NCI-H1930 (cell line): Measurements from ENCODE around the gene MICU2.
"Not testable (repeated sequence)": the region's sequence is repeated elsewhere in the genome, so short reads cannot be mapped to it uniquely, and the experiment has no call there.

Experiments
- DNase-seq, 2 experiments: peaks; one replicate each; lab custom pipeline; 2025; lab: John Stamatoyannopoulos, UW

The MICU2 gene

DNA sequence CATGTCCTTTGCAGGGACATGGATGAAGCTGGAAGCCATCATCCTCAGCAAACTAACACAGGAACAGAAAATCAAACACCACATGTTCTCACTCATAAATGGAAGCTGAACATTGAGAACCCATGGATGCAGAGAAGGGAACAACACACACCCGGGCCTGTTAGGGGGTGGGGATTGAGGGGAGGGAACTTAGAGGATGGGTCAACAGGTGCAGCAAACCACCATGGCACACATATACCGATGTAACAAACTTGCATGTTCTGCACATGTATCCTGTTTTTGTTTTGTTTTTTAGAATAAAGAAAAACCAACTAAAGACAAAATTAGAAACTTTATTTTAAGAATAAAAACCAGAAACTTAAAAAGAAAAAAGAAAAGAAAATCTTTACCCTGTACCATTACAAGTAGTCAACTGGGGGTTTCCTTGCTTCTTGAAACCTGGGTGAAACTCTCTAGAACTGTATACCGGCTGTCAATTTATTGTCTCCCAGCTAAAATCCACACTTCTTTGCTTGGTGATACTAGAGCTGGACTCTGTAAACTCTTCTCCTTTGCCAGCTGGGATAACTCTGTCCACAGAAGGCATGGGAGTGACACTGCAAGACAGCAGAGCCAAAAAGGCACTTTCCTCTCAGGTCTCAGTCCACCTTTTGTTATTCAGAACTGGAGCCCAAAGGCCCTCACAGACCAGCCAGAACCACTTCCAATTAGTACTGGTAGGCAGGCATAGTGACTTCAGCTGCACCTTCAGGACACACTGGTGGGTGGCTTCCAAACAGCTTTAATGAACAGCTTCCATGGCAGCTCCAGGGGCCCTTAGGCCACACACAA lies 9.0 kb downstream of the MICU2 start:
- no peak for DNase-seq

DNA sequence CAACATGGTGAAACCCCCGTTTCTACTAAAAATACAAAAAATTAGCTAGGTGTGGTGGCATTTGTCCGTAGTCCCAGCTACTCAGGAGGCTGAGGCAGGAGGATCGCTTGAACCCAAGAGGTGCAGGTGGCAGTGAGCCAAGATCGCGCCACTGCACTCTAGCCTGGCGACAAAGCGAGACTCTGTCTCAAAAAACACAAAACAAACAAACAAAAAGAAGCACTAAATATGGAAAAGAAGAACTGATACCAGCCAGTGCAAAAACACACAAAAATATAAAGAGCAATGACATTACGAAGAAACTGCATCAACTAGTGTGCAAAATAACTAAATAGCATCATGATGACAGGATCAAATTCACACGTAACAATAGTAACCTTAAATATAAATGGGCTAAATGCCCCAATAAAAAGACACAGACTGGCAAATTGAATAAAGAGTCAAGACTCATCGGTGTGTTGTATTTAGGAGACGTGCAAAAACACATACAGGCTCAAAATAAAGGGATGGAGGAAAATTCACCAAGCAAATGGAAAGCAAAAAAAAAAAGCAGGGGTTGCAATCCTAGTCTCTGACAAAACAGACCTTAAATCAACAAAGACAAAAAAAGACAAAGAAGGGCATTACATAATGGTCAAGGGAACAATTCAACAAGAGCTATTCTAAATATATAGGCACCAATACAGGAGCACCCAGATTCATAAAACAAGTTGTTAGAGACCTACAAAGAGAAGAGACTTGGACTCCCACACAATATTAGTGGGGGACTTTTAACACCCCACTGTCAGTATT lies 13.1 kb downstream of the MICU2 start:
- DNase-seq, result not testable (repeated sequence)

DNA sequence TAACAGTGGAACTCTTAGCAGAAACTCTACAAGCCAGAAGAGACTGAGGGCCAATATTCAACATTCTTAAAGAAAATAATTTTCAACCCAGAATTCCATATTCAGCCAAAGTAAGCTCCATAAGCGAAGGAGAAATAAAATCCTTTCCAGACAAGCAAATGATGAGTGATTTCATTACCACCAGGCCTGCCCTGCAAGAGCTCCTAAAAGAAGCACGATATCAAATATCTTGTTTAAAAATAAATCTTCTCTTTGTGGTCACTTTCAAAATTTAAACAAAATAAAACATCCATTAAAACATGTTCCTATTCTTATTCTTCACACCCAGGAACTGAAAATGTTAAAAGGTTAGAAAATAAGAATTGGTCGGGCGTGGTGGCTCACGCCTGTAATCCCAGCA lies 13.7 kb downstream of the MICU2 start:
- DNase-seq, result no peak

DNA sequence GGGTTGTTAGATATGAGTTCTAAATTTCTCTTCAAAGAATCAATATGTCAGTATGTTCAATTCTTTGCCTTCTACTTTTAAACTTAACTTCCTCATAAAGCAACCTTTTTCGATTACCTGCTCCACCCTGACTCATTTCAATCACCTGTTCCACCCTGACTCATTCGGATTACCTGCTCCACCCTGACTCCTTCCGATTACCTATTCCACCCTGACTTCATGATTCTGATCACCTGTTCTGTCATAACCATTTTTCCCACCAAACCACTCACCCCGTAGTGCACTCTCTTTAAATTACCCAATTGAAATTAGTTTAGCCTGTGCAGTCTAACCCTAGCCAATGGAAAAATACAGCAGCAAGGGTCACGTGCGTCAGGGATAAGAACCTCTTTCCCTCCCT lies 14.5 kb downstream of the MICU2 start:
- DNase-seq, result not testable (repeated sequence)

DNA sequence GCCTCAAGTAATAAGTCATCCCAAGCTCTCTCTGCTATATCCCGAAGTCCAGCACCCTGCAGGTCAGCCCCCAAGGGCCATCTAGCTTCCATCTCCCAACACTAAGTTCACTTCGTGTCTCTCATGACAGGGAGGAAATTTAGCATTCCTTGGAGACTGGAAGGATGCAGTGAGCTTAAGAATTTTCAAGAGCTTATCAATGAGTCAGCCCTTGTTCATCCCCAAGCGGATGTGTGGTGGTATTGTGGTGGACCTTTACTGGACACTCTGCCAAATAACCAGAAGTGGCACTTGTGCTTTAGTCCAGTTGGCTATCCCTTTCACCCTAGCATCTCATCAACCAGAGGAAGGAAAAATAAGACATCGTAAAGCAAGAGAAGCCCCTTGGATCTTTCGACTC lies 15.6 kb downstream of the MICU2 start:
- DNase-seq, result not testable (repeated sequence)

DNA sequence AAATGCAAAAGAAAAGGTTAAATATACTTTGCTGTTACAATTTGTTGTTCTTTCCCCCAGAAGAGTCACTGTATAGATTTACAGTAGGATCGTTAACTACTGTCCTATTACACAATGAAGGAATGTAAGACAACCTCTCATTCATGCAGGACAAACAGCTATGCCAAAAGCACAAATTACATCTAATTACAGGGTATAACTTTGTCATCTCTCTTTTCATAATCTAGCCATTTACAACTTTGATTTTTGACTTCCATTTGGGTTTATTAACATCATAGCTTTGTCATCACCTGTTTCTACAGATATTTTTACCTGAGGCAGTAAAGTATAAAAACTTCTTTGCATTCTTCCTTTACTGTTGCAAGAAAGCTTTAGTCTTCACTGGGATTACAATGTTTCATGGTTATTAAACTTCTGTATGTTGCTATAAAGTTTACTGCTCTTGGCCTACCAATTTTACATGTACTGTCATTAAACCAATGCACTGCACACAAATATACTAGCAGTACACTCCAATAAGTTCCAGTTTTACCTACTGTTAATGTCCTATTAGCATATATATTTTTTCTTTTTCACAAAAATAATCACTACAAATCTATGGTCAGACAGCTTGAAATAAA lies 18.9 kb downstream of the MICU2 start:
- DNase-seq, result no peak

DNA sequence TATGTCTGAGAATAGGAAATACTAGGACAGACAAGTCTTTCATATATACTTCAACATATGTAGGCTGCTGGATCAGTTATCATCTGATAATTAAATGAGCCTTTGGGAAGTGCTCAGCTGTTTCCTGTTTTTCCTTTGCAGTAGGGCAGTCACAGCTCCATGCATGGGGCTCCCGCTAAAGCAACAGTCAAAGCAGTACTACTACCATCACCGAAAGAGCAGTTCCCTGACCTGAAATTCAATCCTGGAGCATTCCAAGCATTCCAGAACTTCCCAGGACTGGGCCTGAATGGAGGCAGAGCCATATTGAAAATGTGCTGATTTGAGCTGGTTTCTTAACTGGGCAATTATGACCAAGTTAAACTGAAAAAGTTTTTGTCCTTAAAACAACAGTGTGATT lies 20.5 kb downstream of the MICU2 start:
- no peak for DNase-seq

DNA sequence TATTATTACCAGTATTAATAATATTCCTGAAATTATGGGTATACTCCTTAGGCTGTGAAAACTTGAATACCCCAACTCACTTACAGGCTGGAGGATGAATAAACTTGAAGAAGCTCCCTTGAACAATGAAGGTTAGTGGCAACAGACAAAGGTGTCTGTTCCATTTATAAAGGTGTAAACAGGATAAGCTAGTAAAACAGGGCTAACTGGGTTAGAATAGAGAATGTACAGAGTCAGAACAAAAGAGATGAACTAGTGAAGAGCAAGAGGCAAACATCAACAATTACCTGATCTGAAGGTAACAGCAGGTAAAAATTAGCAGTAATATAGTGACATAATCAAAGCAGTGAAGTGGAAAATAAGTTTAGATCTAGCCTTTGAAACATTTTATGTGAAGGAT lies 23.2 kb downstream of the MICU2 start:
- no peak for DNase-seq

DNA sequence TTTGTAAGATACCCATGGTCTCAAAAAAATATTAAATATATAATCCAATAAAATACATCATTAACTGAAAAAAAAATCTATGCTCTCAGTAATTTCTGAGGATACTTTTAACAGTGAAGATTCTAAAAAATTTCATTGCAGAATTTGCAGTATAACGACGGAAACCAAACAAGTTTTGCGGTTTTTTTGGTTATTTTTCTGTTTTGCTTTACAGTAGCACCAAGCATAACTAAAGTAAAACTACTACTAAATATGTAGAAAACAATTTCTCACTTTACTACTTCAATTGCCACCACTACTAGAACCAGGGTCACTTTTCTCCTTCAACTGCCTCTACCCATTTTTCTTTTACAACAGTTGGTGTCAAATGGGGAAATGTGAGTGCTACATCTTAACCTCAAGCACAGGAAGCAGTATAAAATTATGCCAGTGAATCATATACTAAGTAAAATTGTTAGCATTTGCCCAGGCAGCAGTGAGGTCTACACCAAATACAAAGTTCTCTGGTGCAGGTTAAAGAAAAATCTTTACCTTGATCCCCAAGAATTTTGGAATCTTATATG lies 24.1 kb downstream of the MICU2 start:
- DNase-seq, result no peak

DNA sequence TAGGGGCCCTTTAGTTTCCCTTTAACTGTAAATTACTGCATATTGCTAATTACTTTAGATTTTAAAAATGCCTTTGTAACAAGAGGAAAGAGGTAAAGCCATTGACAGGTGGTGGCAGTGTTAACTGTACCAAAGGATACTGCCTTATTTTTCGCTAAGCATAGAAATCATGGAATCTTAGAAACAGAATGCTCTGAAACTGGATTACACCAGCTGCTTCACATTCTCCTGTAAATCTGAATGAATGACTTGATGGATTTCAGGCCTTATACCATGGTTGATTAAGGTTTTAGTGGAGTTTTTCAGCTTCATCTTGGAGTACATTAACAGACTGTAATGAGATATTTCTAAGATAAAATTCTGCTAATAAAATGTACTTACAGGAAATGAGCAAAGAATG lies 25.2 kb downstream of the MICU2 start:
- no peak for DNase-seq

DNA sequence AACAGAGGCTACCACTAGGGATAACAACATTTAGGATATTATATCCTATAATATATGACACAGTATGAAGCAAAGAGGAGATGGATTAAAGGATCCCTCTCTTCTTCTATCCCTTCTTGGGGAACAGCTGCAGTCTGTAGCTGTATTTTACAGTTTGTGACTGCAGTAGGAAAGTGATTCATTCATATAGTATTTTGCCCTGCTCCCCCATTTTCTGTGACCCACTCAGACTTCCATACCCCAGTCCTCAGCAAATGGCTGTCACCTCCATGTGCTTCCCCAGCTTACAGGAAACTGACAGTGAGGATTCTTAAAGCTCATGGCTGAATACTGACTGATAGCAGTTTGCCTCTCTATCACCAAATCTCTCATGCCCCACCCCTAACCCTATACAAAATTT lies 27.5 kb downstream of the MICU2 start:
- no peak for DNase-seq

DNA sequence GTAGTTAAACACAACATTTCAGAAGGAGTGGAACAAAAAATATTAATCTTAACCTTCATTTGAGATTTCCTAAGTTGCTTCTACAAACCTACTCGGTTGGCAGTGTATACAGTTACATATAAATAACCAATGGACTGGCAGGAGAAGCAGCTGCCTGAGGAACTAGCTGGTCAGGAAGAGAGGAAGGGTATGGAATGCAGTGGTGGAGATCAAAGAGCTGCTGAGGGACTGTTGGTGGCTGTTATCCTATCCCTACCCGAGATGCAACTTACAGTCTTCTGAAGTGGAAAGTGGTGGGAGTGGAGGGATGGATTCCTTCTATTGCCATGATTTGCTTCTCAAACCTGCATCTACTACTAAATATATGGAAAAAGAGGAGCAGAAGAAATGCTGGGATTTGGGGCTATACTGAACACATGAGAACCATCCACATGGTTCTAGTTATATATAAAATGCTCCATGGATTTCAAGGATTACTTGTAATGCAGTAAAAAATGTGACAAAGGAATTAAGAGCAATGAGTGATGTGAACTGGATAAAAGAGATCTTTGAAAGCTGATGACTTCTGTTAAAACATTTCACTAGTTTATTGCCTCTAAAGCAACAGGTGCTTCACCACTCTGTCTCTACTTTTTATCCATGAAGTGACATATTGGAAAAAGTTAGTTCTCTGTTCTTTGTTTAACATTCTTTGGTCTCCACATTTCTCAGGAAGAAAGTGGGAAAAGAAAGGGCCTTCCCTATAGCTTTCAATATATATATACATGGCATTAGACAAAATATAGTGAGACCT lies 29.9 kb downstream of the MICU2 start:
- DNase-seq, result no peak

DNA sequence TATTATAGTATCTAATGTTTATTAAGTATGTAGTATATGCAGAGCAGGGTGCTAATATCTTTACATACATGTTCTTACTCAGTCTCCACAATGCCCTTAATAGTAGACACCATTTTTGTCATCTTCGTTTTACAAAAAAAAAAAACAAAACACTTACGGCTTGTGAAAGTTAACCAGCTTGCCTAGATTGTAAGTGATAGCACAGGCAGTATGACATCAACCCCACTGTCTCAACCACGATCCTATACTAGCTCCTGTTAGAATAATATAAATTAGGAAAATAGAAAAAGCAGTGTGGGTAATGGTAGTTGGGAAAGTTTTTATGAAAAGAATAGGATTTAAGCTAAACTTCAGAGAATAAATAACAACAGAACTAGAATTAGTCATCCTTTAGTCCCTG lies 34.3 kb downstream of the MICU2 start:
- no peak for DNase-seq

DNA sequence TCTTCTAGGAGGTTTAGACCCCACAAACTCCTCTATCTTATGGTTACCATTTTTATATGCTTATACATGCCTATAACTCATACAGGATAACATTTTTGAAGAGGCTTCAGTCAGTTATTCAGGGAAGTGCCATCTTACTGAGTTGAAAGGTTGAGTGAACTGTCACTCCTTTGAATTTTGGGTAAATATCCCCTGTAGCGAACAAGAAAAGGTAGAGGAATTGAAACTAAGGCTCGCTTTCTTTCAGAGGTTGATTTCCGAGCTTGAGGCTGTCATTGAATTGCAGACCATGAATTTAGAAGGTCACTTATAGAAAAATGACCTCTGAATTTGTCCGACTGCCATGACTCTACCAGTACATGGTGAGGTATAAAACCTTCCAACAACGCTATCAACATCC lies 35.1 kb downstream of the MICU2 start:
- DNase-seq, result no peak

DNA sequence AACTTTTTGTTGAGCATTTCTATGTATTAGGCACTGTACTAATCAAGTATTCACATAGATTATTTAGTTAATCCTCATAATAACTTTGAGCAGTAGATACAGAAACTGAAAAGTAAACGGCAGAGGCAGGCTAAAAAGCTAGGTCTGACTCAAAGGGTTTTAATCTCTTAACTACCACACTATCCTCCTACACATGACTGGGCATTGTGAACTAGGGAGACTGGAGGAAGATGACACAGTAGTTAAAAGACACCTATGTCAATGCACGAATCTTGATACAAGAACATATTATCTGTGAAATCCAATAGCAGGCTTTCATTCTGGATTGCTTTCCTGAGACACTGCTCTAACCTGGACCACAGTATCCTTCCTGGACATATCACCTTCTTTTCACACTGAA lies 36.3 kb downstream of the MICU2 start:
- DNase-seq, result no peak

DNA sequence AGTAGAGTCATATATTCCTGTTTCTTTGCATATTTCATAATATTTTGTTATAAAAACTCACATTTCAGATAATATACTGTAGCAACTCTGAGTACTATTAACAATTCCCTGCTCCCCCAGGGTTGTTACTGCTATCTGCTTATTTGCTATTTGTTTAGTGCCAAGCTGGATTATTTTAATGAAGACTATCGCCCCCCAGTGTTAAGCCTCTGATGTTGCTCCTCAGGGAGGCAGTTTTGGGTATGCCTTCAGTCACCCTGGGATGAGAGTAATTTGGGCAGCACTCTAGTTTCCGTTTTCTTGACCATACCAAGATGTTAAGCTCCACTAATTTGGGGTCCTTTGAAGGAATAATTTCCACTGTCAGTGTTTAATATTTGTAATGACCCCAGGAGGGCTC lies 46.0 kb downstream of the MICU2 start:
- no peak for DNase-seq

DNA sequence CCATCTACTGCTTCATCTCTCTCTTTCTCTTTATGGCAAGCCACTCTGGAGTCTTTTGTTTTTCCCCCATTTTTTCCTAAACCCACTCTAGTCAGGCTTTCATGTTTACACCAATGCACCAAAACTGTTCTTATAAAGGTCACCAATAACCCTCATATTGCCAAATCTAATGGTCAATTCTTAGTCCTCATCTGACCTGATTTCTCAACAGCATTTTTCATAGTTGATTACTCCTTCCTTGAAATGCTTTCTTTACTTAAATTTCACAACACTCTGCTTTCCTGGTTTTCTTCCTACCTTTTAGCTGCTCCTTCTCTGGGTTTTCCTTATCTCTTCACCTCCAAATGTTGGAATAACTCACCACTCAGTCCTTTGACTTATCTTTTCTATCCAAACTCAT lies 47.9 kb downstream of the MICU2 start:
- no peak for DNase-seq

DNA sequence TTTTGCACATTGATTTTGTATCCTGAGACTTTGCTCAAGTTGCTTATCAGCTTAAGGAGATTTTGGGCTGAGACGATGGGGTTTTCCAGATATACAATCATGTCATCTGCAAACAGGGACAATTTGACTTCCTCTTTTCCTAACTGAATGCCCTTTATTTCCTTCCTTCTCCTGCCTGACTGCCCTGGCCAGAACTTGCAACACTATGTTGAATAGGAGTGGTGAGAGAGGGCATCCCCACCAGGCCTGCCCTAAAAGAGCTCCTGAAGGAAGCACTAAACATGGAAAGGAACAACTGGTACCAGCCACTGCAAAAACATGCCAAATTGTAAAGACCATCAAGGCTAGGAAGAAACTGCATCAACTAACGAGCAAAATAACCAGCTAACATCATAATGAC lies 50.7 kb downstream of the MICU2 start:
- DNase-seq, result not testable (repeated sequence)

DNA sequence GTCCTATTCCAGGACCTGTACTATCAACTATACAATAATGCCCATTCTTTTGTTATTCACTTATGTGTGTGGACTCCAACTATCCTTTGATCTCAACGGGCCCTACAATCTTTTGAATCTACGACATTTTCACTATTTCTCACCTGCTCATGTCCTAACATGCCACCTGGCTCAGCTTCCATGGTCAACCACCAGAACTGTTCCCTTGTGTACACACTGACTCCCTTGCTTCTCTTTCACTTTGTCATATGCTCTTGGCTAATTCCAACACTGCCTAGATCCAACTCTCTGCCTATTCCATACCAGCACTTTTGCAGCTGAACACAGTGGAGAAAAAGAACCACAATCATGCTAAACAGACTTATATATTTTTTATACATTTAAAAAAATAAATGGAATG lies 53.1 kb downstream of the MICU2 start:
- DNase-seq, result no peak

DNA sequence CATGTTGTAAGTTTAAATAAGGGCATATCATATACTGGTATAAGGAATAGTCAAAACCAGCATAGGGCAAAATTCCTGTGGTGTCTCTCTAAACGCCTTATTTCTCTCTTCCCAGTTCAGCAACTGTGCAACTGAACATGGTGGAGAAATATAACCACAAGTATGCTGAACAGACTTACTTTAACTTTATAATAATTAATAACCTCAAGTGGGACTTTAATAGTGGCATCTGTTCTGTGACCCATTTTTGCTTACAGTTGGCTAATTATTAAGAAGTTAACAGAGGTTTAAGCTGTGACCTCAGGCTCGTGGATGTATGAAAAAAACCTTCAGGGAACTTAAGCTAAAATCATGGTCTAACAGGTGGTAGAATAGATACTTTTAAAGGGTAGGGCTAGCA lies 54.3 kb downstream of the MICU2 start:
- DNase-seq, result no peak

DNA sequence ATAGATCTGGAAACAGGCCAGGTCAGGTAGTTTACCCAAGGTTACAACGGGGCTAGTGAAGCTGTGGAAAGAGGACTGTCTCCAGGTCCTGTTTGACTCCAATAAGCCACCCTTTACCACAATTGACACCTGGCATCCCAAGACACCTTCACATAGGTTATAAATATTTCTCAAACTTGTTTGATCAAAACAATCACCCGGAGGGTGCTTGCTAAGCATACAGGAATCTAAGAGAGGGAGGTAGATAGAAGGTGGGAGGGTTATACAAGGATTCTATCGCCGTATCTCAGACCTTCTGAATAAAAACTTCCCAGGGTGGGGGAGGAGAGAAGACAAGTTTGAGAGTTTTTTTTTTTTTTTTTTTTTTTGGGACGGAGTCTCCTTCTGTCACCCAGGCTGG lies 55.4 kb downstream of the MICU2 start:
- no peak for DNase-seq

DNA sequence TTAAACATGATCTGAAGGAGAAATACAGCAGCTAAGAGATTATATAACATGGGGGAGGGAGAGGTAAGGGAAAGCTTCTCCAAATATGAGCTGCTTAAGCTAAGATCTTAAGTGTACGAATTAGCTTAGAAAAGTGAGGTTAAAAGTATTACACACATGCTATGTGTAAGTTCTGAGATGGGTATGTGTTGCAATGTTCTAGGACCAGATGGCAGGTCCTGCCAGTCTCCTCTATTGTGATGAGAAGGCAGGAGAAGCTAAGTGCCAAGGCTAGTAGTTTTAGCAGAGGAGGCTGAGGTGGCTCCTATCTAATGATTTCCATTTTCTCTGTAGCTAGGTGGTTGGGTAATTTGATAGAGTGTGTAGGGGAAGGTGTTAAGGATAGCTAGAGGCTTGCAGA lies 57.6 kb downstream of the MICU2 start:
- DNase-seq, result no peak
